Stimulated activated CD8-positive, alpha-beta memory T cell treated with anti-CD3 and anti-CD28 coated beads, Interleukin-15, amount 100 ng/mL, for 1 hour (primary cell): ENCODE data around the gene STEAP1B.

Experiments used
- DNase-seq: peaks from one replicate; pipeline ENCODE4 v3.0.0-alpha.2; 2020; ENCODE audit warnings: low read depth

The STEAP1B gene

GRCh38 chr7:22429386-22429785, 70.6 kb downstream of the STEAP1B start:
- DNase-seq: no peak

GRCh38 chr7:22427855-22428254, 72.1 kb downstream of the STEAP1B start:
- DNase-seq: no peak

GRCh38 chr7:22427104-22427503, 72.9 kb downstream of the STEAP1B start:
- DNase-seq: no peak

GRCh38 chr7:22426463-22427094, 73.4 kb downstream of the STEAP1B start:
- no peak for DNase-seq

GRCh38 chr7:22425361-22425760, 74.6 kb downstream of the STEAP1B start:
- no peak for DNase-seq

- DNase-seq: no peak
Observed at GRCh38 chr7:22422831-22423615, 77.0 kb downstream of the STEAP1B start.

GRCh38 chr7:22420973-22421635, 78.9 kb downstream of the STEAP1B start:
- no peak for DNase-seq

GRCh38 chr7:22420008-22420407, 80.0 kb downstream of the STEAP1B start:
- DNase-seq: no peak

- no peak for DNase-seq
Observed at GRCh38 chr7:22419488-22419887, 80.5 kb downstream of the STEAP1B start.

- no peak for DNase-seq
Observed at GRCh38 chr7:22418251-22419046, 81.5 kb downstream of the STEAP1B start.

- DNase-seq: no peak
Observed at GRCh38 chr7:22417841-22418240, 82.1 kb downstream of the STEAP1B start.

GRCh38 chr7:22417349-22417748, 82.6 kb downstream of the STEAP1B start:
- DNase-seq: no peak

- no peak for DNase-seq
Observed at GRCh38 chr7:22414424-22414823, 85.6 kb downstream of the STEAP1B start.

- DNase-seq: no peak
Observed at GRCh38 chr7:22413211-22413610, 86.8 kb downstream of the STEAP1B start.

- DNase-seq: no peak
Observed at GRCh38 chr7:22411977-22412693, 87.9 kb downstream of the STEAP1B start.

GRCh38 chr7:22406715-22407114, 93.3 kb downstream of the STEAP1B start:
- no peak for DNase-seq

GRCh38 chr7:22404421-22405023, 95.5 kb downstream of the STEAP1B start:
- DNase-seq: no peak

- no peak for DNase-seq
Observed at GRCh38 chr7:22403344-22403743, 96.6 kb downstream of the STEAP1B start.

GRCh38 chr7:22402250-22402649, 97.7 kb downstream of the STEAP1B start:
- DNase-seq: no peak

GRCh38 chr7:22400936-22401553, 98.9 kb downstream of the STEAP1B start:
- DNase-seq: no peak
